Neural cell (in vitro differentiated cells): ENCODE measurements around the gene ZRANB3. TPM values are rescaled to one million over a fixed set of nuclear protein-coding genes. Genes with fewer than 3 reads are reported as not detected.
"Not testable (repeated sequence)": the region's sequence is repeated elsewhere in the genome, so short reads cannot be mapped to it uniquely, and the experiment has no call there.

Source experiments
- H2AFZ ChIP-seq: fragments of 200-600, 300-800 bp; sonication (generic), shearing (Covaris generic); 2 replicates; pipeline ENCODE4 v1.6.0; 2014; ENCODE audit warnings: low read depth, mild to moderate bottlenecking, antibody characterized with exemption, low read length, moderate library complexity
- H3F3A ChIP-seq: fragments of 200-600 bp; shearing (Covaris generic); 2 replicates; pipeline ENCODE4 v1.6.1; 2016; ENCODE audit warnings: mild to moderate bottlenecking, moderate library complexity, mixed read lengths, antibody characterized with exemption, low read length; ENCODE audit not compliant: insufficient read depth, poor library complexity, severe bottlenecking
- H3K27ac ChIP-seq: fragments of 200-600, 300-800 bp; sonication (generic), shearing (Covaris generic); 2 replicates; pipeline ENCODE4 v1.5.1; 2014; ENCODE audit warnings: mild to moderate bottlenecking, low read length, moderate library complexity
- H3K27me3 ChIP-seq: fragments of 300-800, 200-600 bp; sonication (generic), shearing (Covaris generic); 2 replicates; pipeline ENCODE4 v1.6.0; 2014; ENCODE audit warnings: mild to moderate bottlenecking, low read depth, low read length, moderate library complexity; ENCODE audit not compliant: insufficient read depth
- H3K36me3 ChIP-seq: fragments of 300-800, 200-600 bp; sonication (generic), shearing (Covaris generic); 2 replicates; pipeline ENCODE4 v1.5.1; 2014; ENCODE audit warnings: mild to moderate bottlenecking, antibody characterized with exemption, low read length, moderate library complexity; ENCODE audit not compliant: insufficient read depth
- H3K4me2 ChIP-seq: fragments of 300-800, 200-600 bp; sonication (generic), shearing (Covaris generic); 2 replicates; pipeline ENCODE4 v1.6.0; 2014; ENCODE audit warnings: mild to moderate bottlenecking, low read length
- H3K4me3 ChIP-seq: fragments of 300-800, 200-600 bp; sonication (generic), shearing (Covaris generic); 2 replicates; pipeline ENCODE4 v1.5.1; 2014; ENCODE audit warnings: mild to moderate bottlenecking, low read length, moderate library complexity
- H3K79me2 ChIP-seq: fragments of 200-600 bp; shearing (Covaris generic); replicated peaks from 2 replicates; pipeline ENCODE4 v1.6.0; 2014; ENCODE audit warnings: mild to moderate bottlenecking, low read length, moderate library complexity; ENCODE audit not compliant: insufficient read depth
- H3K9ac ChIP-seq: fragments of 300-800, 200-600 bp; sonication (generic), shearing (Covaris generic); 2 replicates; pipeline ENCODE4 v1.6.1; 2016; ENCODE audit warnings: mild to moderate bottlenecking, low read length, mixed read lengths
- H3K9me2 ChIP-seq: fragments of 200-600 bp; shearing (Covaris generic); 2 replicates; pipeline ENCODE4 v1.6.1; 2016; ENCODE audit warnings: mild to moderate bottlenecking, low read length, mixed read lengths; ENCODE audit not compliant: insufficient read depth
- H3K9me3 ChIP-seq: fragments of 200-600, 300-800 bp; sonication (generic), shearing (Covaris generic); 2 replicates; pipeline ENCODE4 v1.6.1; 2016; ENCODE audit warnings: mild to moderate bottlenecking, mixed run types, low read length, moderate library complexity, mixed read lengths
- H4K20me1 ChIP-seq: fragments of 200-600 bp; shearing (Covaris generic); 2 replicates; pipeline ENCODE4 v1.6.1; 2016; ENCODE audit warnings: mild to moderate bottlenecking, mixed run types; ENCODE audit not compliant: insufficient read depth
- CTCF ChIP-seq: fragments of 450-650 bp; IDR thresholded peaks from 2 replicates; pipeline ENCODE4 v1.5.1; 2014; ENCODE audit warnings: antibody characterized with exemption, mild to moderate bottlenecking, moderate library complexity; ENCODE audit not compliant: poor library complexity, severe bottlenecking
- EP300 ChIP-seq: fragments of 450-650 bp; conservative IDR thresholded peaks from 2 replicates; pipeline ENCODE4 v1.6.1; 2014; ENCODE audit warnings: antibody characterized with exemption, mild to moderate bottlenecking, moderate library complexity; ENCODE audit not compliant: poor library complexity, severe bottlenecking
- MXI1 ChIP-seq: fragments of 450-650 bp; conservative IDR thresholded peaks from 2 replicates; pipeline ENCODE4 v1.6.1; 2014; ENCODE audit warnings: antibody characterized with exemption, mild to moderate bottlenecking; ENCODE audit not compliant: poor library complexity, severe bottlenecking
- POLR2AphosphoS5 ChIP-seq: IDR thresholded peaks from 2 replicates; pipeline ENCODE4 v1.6.1; 2012
- RAD21 ChIP-seq: fragments of 450-650 bp; conservative IDR thresholded peaks from 2 replicates; pipeline ENCODE4 v1.6.1; 2014; ENCODE audit warnings: antibody characterized with exemption, mild to moderate bottlenecking, moderate library complexity
- SMC3 ChIP-seq: fragments of 450-650 bp; conservative IDR thresholded peaks from 2 replicates; pipeline ENCODE4 v1.6.1; 2014; ENCODE audit warnings: antibody characterized with exemption, mild to moderate bottlenecking, moderate library complexity; ENCODE audit not compliant: poor library complexity
- TAF1 ChIP-seq: IDR thresholded peaks from 2 replicates; pipeline ENCODE4 v1.6.1; 2012; ENCODE audit warnings: low read depth
- polyA plus RNA-seq: library from polyadenylated mRNA; depleted of rRNA; stranded (reverse); fragments of >200 nt; gene quantifications from 2 replicates; pipeline ENCODE4 v1.2.3, GENCODE V29; 2014

ZRANB3 gene
- polyA plus RNA-seq, 1 donor from 2014 or later = 3.5 TPM

GRCh38 chr2:135443013-135443412, 88.0 kb downstream of the ZRANB3 start:
- H3K79me2 ChIP-seq, H3K9me2 ChIP-seq, H3K9me3 ChIP-seq, H3F3A ChIP-seq, H3K27me3 ChIP-seq, H3K4me2 ChIP-seq, H3K36me3 ChIP-seq, H3K27ac ChIP-seq, H3K4me3 ChIP-seq, H3K9ac ChIP-seq, H2AFZ ChIP-seq, H4K20me1 ChIP-seq: not testable (repeated sequence)

DNA sequence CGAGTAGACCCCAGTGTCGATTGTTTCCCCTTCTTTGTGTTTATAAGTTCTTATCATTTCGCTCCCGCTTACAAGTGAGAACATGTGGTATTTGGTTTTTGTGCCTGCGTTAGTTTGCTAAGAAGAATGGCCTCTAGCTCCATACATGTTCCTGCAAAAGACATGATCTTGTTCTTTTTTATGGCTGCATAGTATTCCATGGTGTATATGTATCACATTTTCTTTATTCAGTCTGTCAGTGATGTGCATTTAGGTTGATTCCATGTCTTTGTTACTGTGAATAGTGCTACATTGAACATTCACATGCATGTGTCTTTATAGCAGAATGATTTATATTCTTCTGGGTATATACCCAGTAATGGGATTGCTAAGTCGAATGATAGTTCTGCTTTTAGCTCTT, 95.9 kb downstream of the ZRANB3 start:
- not testable (repeated sequence) for H3K27me3 ChIP-seq, H3K9ac ChIP-seq, H2AFZ ChIP-seq, H3K36me3 ChIP-seq, H3K4me2 ChIP-seq, H3K9me2 ChIP-seq, H3K9me3 ChIP-seq, H4K20me1 ChIP-seq, H3K4me3 ChIP-seq, H3F3A ChIP-seq, H3K27ac ChIP-seq, H3K79me2 ChIP-seq

DNA sequence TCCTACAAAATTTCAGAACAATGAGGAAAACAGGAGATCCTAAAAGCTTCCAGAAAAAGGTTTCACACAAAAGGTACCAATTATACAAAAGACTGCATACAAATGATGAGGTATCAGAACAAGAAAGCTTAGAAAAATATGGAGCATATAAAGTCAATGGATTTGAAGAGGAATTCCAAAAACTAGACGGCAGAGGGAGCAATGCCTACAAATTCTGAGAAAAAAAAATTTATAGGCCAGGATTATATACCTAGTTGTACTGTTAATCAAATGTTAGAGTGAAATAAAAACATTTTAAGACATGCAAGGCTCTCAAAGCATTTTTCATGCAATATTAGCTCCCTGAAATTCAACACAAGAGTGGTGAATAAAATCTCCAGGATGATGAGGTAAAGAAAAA, 106.2 kb downstream of the ZRANB3 start:
- Histone ChIP-seq H3K27me3 (no peaks in the 10 kb centered on the region), H3K27ac (no peak overlapping the region), H3K9me3 (no peaks in the 10 kb centered on the region), H3K9ac (no peak overlapping the region), H3K4me3 (no peak overlapping the region), H3K4me2 (no peak overlapping the region), H3K9me2 (no peaks in the 10 kb centered on the region), H3F3A (no peaks in the 10 kb centered on the region), H4K20me1 (no peaks in the 10 kb centered on the region), H3K36me3 (no peaks in the 10 kb centered on the region), H3K79me2 (no peaks in the 10 kb centered on the region), H2AFZ (no peak overlapping the region)
- TF ChIP-seq EP300 = no peak
- no peak for TF ChIP-seq CTCF
- no peak for TF ChIP-seq MXI1
- TF ChIP-seq SMC3 = no peak
- no peak for TF ChIP-seq RAD21
- no peak for TF ChIP-seq TAF1
- TF ChIP-seq POLR2AphosphoS5 = no peak

DNA sequence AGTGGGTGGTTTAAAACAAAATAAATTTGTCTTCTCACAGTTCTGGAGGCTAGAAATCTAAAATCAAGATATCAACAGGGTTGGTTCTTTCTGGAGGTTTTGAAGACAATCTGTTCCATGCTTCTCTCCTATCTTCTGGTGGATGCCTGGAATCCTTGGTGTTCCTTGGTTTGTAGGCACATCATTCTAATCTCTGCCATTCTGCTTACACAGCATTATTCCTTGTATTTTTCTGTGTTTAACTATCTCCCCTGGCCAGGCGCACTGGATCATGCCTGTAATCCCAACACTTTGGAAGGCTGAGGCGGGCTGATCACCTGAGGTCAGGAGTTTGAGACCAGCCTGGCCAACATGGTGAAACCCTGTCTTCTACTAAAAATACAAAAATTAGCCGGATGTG, 108.1 kb downstream of the ZRANB3 start:
- Histone ChIP-seq H3K27ac (no peak overlapping the region), H3K4me2 (no peak overlapping the region), H3F3A (no peaks in the 10 kb centered on the region), H4K20me1 (no peaks in the 10 kb centered on the region), H2AFZ (no peak overlapping the region), H3K27me3 (no peaks in the 10 kb centered on the region), H3K4me3 (no peak overlapping the region), H3K9me3 (no peaks in the 10 kb centered on the region), H3K36me3 (no peaks in the 10 kb centered on the region), H3K9ac (no peak overlapping the region), H3K79me2 (no peaks in the 10 kb centered on the region), H3K9me2 (no peaks in the 10 kb centered on the region)
- no peak for TF ChIP-seq MXI1
